HepG2 (cell line): ENCODE results near the gene PIGR. TPM values are rescaled to one million over a fixed set of nuclear protein-coding genes. Genes with fewer than 3 reads are reported as not detected.

Experiments
- ATAC-seq: fragments of 200-7000 bp; cut with Tn5 transposase; 3 replicates; pipeline ENCODE4 v1.9.1; 2020; ENCODE audit warnings: mild to moderate bottlenecking, moderate library complexity
- BruUV-seq: library from RNA; stranded (reverse); fragments of 400-500 nt; replicated peaks from 2 replicates; lab custom pipeline; 2021; lab: Mats Ljungman, UMichigan
- CTCF ChIA-PET: fragments of 300-600 bp; formaldehyde crosslinking; extraction: SDS; loops from one replicate; lab custom pipeline; 2021; ENCODE audit warnings: low total read pairs, inconsistent platforms, low intra/inter-chr PET ratio; lab: Yijun Ruan, JAX
- POLR2A ChIA-PET: fragments of 350-600 bp; sonication (Branson Sonifier 250); formaldehyde crosslinking; loops from one replicate; lab custom pipeline; 2020; ENCODE audit warnings: antibody characterized with exemption, inconsistent platforms; lab: Yijun Ruan, JAX
- DNase-seq: peaks from one replicate; pipeline ENCODE4 v3.0.0-alpha.2; 2015; ENCODE audit warnings: low spot score
- FAIRE-seq: peaks from 3 replicates; lab custom pipeline; 2011; peaks lifted over from hg19 to GRCh38; lab: Jason Lieb, UNC
- H2AFZ ChIP-seq: one replicate; pipeline ENCODE4 v1.6.1; 2011; ENCODE audit warnings: low read length, inconsistent platforms
- H3K27ac ChIP-seq: fragments of 300-600 bp; 3 replicates; pipeline ENCODE4 v1.8.0; 2011; ENCODE audit warnings: mixed run types, mild to moderate bottlenecking, mixed read lengths, low read length, inconsistent platforms; ENCODE audit not compliant: insufficient read depth; ENCODE audit errors: extremely low read length
- H3K27me3 ChIP-seq, 2 experiments: fragments of 200-600 bp in 1 of 2; 2 replicates in 1 of 2; 3 replicates in 1 of 2; pipeline versions ENCODE4 v1.6.0 to v1.8.0; 2011; ENCODE audit warnings: low read length in 2 of 2, mild to moderate bottlenecking in 2 of 2, moderate library complexity in 2 of 2, inconsistent platforms in 1 of 2; ENCODE audit not compliant: insufficient read depth in 2 of 2, control insufficient read depth in 1 of 2
- H3K36me3 ChIP-seq, 2 experiments: fragments of 200-600 bp in 1 of 2; replicated peaks in 1 of 2; 2 replicates in 1 of 2; 3 replicates in 1 of 2; pipeline versions ENCODE4 v1.5.1 to v1.8.0; 2011; ENCODE audit warnings: low read length in 2 of 2, inconsistent platforms in 1 of 2; ENCODE audit not compliant: insufficient read depth in 2 of 2, control insufficient read depth in 1 of 2
- H3K4me1 ChIP-seq: 2 replicates; pipeline ENCODE4 v1.5.1; 2012; ENCODE audit warnings: low read length, inconsistent platforms; ENCODE audit not compliant: insufficient read depth
- H3K4me2 ChIP-seq: 2 replicates; pipeline ENCODE4 v1.6.0; 2011; ENCODE audit warnings: low read depth, low read length, inconsistent platforms
- H3K4me3 ChIP-seq, 3 experiments: fragments of 200-600 bp in 1 of 3; sonication (generic), shearing (Covaris generic) in 1 of 3; replicated peaks in 1 of 3; 2 replicates each; pipeline ENCODE4 v1.5.1; 2011 to 2016; ENCODE audit warnings: low read length in 3 of 3, inconsistent platforms in 2 of 3, low read depth in 2 of 3, mild to moderate bottlenecking in 2 of 3, control low read depth in 1 of 3, mixed read lengths in 1 of 3; ENCODE audit not compliant: insufficient read depth in 1 of 3
- H3K79me2 ChIP-seq: one replicate; pipeline ENCODE4 v1.6.1; 2011; ENCODE audit warnings: low read length, inconsistent platforms; ENCODE audit not compliant: insufficient read depth
- H3K9ac ChIP-seq: 2 replicates; pipeline ENCODE4 v1.6.0; 2011; ENCODE audit warnings: mild to moderate bottlenecking, low read depth, low read length, inconsistent platforms; ENCODE audit not compliant: insufficient read depth
- H3K9me3 ChIP-seq: 2 replicates; pipeline ENCODE4 v1.5.1; 2012; ENCODE audit warnings: mild to moderate bottlenecking, low read length
- H4K20me1 ChIP-seq: 2 replicates; pipeline ENCODE4 v1.6.0; 2011; ENCODE audit warnings: inconsistent platforms, mild to moderate bottlenecking, low read length, moderate library complexity; ENCODE audit not compliant: insufficient read depth
- ATF7-NPFF ChIP-seq: sonication (generic); formaldehyde crosslinking; IDR thresholded peaks from 2 replicates; pipeline ENCODE4 v1.8.1; 2023; ENCODE audit warnings: mild to moderate bottlenecking, low read depth, missing genetic modification reagents, moderate library complexity
- DNMT3B ChIP-seq: conservative IDR thresholded peaks from 2 replicates; pipeline ENCODE4 v1.6.1; 2016; ENCODE audit warnings: missing biosample characterization, control low read depth
- ERF ChIP-seq: IDR thresholded peaks from 2 replicates; pipeline ENCODE4 v1.6.1; 2018; ENCODE audit warnings: missing biosample characterization, missing genetic modification reagents
- GABPB1 ChIP-seq: IDR thresholded peaks from 2 replicates; pipeline ENCODE4 v1.6.1; 2016; ENCODE audit warnings: mild to moderate bottlenecking, missing genetic modification reagents, moderate library complexity, missing compliant biosample characterization
- HES4 ChIP-seq: sonication (generic); formaldehyde crosslinking; IDR thresholded peaks from 2 replicates; pipeline ENCODE4 v1.9.0; 2021; ENCODE audit warnings: mild to moderate bottlenecking, missing genetic modification reagents, borderline replicate concordance
- IRX3 ChIP-seq: sonication (generic); formaldehyde crosslinking; IDR thresholded peaks from 2 replicates; pipeline ENCODE4 v1.8.1; 2023; ENCODE audit warnings: mild to moderate bottlenecking, low read depth, missing genetic modification reagents, borderline replicate concordance
- KLF11 ChIP-seq: IDR thresholded peaks from 2 replicates; pipeline ENCODE4 v1.6.1; 2016; ENCODE audit warnings: missing compliant biosample characterization
- SETDB1 ChIP-seq: sonication (generic); formaldehyde crosslinking; IDR thresholded peaks from 2 replicates; pipeline ENCODE4 v1.5.1; 2020; ENCODE audit warnings: missing genetic modification reagents, mild to moderate bottlenecking, borderline replicate concordance
- ZNF160 ChIP-seq: sonication (generic); formaldehyde crosslinking; IDR thresholded peaks from 2 replicates; pipeline ENCODE4 v1.8.0; 2022; ENCODE audit warnings: mild to moderate bottlenecking, inconsistent platforms, missing genetic modification reagents
- ZNF329 ChIP-seq: sonication (generic); formaldehyde crosslinking; IDR thresholded peaks from 2 replicates; pipeline ENCODE4 v1.9.0; 2021; ENCODE audit warnings: low read depth, mild to moderate bottlenecking, missing genetic modification reagents
- ZNF577 ChIP-seq: sonication (generic); formaldehyde crosslinking; IDR thresholded peaks from 2 replicates; pipeline ENCODE4 v1.4.0; 2020; ENCODE audit warnings: mild to moderate bottlenecking, low read depth, missing genetic modification reagents, borderline replicate concordance
- ZNF879 ChIP-seq: sonication (generic); formaldehyde crosslinking; IDR thresholded peaks from 2 replicates; pipeline ENCODE4 v1.8.1; 2023; ENCODE audit warnings: missing genetic modification reagents
- WGBS: methylation state at CpG from one replicate; pipeline ENCODE4 v1.1.6; 2017; ENCODE audit warnings: low lambda C conversion rate; 5-methylcytosine and 5-hydroxymethylcytosine counted together
- in situ Hi-C: cut with HindIII; loops from 2 replicates; pipeline ENCODE4 v1.10.0; 2017; ENCODE audit warnings: low pct_unique_long_range_greater_than_20kb; ENCODE audit not compliant: extremely low pct_ligation_motif_present
- intact Hi-C: fragments of 100-400 bp; cut with micrococcal nuclease; formaldehyde crosslinking; loops from one replicate; pipeline ENCODE4 v1.10.0; 2022; ENCODE audit not compliant: unreplicated experiment
- polyA plus RNA-seq, 8 experiments: library from polyadenylated mRNA; depleted of rRNA in 3 of 8; stranded (reverse) in 7 of 8; unstranded in 1 of 8; fragments of >200 nt; fragmentation: Illumina TruSeq in 4 of 8; extraction: Trizol in 4 of 8; gene quantifications; 2 replicates each; pipeline versions ENCODE4 v1.2.1 to v1.2.3, GENCODE V29; 2011 to 2016; ENCODE audit warnings: low read depth in 4 of 8, missing spikeins in 1 of 8, mixed read lengths in 1 of 8; ENCODE audit not compliant: insufficient read depth in 1 of 8
- total RNA-seq, 5 experiments: library from RNA; depleted of rRNA; stranded (reverse); fragments of >200 nt; fragmentation: Illumina TruSeq; extraction: Trizol; gene quantifications; 2 replicates each; pipeline ENCODE4 v1.2.3, GENCODE V29; 2016; ENCODE audit warnings: low read depth in 1 of 5
- TF ChIP-seq, protein P1 (sequence below), 2 experiments: sonication (generic) in 1 of 2; formaldehyde crosslinking in 1 of 2; IDR thresholded peaks; 2 replicates each; pipeline versions ENCODE4 v1.5.1 to v1.6.1; 2011 to 2020; ENCODE audit warnings: borderline replicate concordance in 1 of 2, low read depth in 1 of 2, low read length in 1 of 2, mild to moderate bottlenecking in 1 of 2, missing genetic modification reagents in 1 of 2, moderate library complexity in 1 of 2
- TF ChIP-seq, protein P2 (sequence below): sonication (generic); formaldehyde crosslinking; IDR thresholded peaks from 2 replicates; pipeline ENCODE4 v1.8.1; 2023; ENCODE audit warnings: mild to moderate bottlenecking, missing genetic modification reagents, borderline replicate concordance
- TF ChIP-seq, protein P3 (sequence below): sonication (generic); formaldehyde crosslinking; IDR thresholded peaks from 2 replicates; pipeline ENCODE4 v1.8.1; 2023; ENCODE audit warnings: mild to moderate bottlenecking, missing genetic modification reagents
- TF ChIP-seq, protein P4 (sequence below): sonication (generic); formaldehyde crosslinking; IDR thresholded peaks from 2 replicates; pipeline ENCODE4 v1.9.0; 2021; ENCODE audit warnings: missing genetic modification reagents, borderline replicate concordance

PIGR gene
- total and polyA plus RNA-seq, 2 of the 13 experiments (the other 11 are each of a cell fraction or from before 2014, with no cell fraction given): not detected

DNA sequence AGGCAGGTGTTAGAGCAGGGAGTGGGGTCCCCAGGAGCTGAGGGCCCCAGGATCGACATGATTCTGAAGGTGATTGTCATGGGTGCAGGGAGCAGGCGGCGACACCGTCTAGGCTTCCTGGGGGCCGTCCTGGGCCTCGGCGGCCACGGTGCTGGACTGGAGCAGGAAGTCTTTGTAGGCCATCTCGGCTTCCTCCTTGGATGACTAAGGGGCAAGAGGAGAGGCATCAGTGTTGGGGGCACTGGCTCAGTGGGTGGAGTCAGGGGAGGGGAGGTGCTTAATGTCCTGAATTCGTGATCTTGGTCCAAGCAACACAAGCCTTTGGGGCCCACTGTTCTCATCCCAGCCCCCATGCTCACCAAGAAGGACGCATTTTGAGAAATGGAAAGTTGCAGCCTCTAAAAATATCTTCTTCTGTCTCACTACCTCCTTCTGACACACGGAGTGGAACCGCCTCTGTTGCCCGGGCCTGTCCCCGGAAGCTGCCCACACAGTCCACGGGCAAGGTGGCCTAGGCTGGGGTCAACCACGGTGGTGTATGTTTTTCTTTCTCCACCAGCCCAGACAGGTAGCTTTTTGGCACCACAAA is 16.0 kb downstream of the PIGR start:
- in situ Hi-C loops: loop anchor here (5.0 to 10.0 kb wide), 2 partner anchors 52 to 144 kb away; no protein-coding TSS in a partner anchor
- ChIA-PET POLR2A (no interaction called here), CTCF (no interaction called here)
- Histone ChIP-seq H3K36me3 (no peaks in the 10 kb centered on the region), H3K4me2 (no peak overlapping the region), H3K9me3 (no peaks in the 10 kb centered on the region), H4K20me1 (no peaks in the 10 kb centered on the region), H3K27me3 (no peaks in the 10 kb centered on the region; a peak in 2 of 5 replicates), H3K4me1 (peaks cover 11% of the 10 kb centered on the region), H2AFZ (no peak overlapping the region), H3K79me2 (no peaks in the 10 kb centered on the region), H3K9ac (no peak overlapping the region), H3K4me3 (no peak overlapping the region), H3K27ac (no peak overlapping the region)
- 37% methylated on average over 12 of the region's 17 CpGs for whole genome bisulfite sequencing
- FAIRE-seq (no peak), ATAC-seq (no peak), DNase-seq (no peak)
- BruUV-seq: no TSS peak
- intact Hi-C loops: no loop called here
- TF ChIP-seq GABPB1 (CRISPR knock-in tag) (no peak), ZNF329 (no peak), ERF (no peak), SETDB1 (CRISPR knock-in tag) (no peak), ZNF160 (no peak), KLF11 (CRISPR knock-in tag) (no peak), DNMT3B (CRISPR knock-in tag) (no peak), ZNF879 (CRISPR knock-in tag) (no peak), ZNF577 (no peak), IRX3 (CRISPR knock-in tag) (no peak), ATF7-NPFF (CRISPR knock-in tag) (no peak), HES4 (CRISPR knock-in tag) (no peak)
- TF ChIP-seq, protein P1, sequence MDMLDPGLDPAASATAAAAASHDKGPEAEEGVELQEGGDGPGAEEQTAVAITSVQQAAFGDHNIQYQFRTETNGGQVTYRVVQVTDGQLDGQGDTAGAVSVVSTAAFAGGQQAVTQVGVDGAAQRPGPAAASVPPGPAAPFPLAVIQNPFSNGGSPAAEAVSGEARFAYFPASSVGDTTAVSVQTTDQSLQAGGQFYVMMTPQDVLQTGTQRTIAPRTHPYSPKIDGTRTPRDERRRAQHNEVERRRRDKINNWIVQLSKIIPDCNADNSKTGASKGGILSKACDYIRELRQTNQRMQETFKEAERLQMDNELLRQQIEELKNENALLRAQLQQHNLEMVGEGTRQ (IDR thresholded peaks at IDR 0.05; ENCODE audit: low read depth, low read length): no peak
- TF ChIP-seq, protein P1 (CRISPR knock-in tag; IDR thresholded peaks at IDR 0.05; ENCODE audit: borderline replicate concordance): no peak
- TF ChIP-seq, protein P2, sequence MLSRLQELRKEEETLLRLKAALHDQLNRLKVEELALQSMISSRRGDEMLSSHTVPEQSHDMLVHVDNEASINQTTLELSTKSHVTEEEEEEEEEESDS (CRISPR knock-in tag): no peak
- TF ChIP-seq, protein P3, sequence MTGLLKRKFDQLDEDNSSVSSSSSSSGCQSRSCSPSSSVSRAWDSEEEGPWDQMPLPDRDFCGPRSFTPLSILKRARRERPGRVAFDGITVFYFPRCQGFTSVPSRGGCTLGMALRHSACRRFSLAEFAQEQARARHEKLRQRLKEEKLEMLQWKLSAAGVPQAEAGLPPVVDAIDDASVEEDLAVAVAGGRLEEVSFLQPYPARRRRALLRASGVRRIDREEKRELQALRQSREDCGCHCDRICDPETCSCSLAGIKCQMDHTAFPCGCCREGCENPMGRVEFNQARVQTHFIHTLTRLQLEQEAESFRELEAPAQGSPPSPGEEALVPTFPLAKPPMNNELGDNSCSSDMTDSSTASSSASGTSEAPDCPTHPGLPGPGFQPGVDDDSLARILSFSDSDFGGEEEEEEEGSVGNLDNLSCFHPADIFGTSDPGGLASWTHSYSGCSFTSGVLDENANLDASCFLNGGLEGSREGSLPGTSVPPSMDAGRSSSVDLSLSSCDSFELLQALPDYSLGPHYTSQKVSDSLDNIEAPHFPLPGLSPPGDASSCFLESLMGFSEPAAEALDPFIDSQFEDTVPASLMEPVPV (CRISPR knock-in tag): no peak
- TF ChIP-seq, protein P4, sequence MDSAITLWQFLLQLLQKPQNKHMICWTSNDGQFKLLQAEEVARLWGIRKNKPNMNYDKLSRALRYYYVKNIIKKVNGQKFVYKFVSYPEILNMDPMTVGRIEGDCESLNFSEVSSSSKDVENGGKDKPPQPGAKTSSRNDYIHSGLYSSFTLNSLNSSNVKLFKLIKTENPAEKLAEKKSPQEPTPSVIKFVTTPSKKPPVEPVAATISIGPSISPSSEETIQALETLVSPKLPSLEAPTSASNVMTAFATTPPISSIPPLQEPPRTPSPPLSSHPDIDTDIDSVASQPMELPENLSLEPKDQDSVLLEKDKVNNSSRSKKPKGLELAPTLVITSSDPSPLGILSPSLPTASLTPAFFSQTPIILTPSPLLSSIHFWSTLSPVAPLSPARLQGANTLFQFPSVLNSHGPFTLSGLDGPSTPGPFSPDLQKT (CRISPR knock-in tag): no peak
